Kidney (tissue), 14 donors: ENCODE data around the gene RNF8. TPM values are rescaled to one million over a fixed set of nuclear protein-coding genes. Genes with fewer than 3 reads are reported as not detected.

Experiments used
- DNase-seq, 5 donors: peaks; one replicate each; pipeline ENCODE4 v3.0.0-alpha.2; 2013 to 2020
- FAIRE-seq: peaks from 2 replicates; lab custom pipeline; 2012; peaks lifted over from hg19 to GRCh38; lab: Jason Lieb, UNC
- H3K27ac ChIP-seq, 2 donors: one replicate each; pipeline ENCODE4 v1.7.0; 2013; ENCODE audit warnings: low read depth in 2 of 2, low read length in 2 of 2, inconsistent platforms in 1 of 2
- H3K27me3 ChIP-seq: one replicate; pipeline ENCODE4 v1.7.1; 2013; ENCODE audit warnings: low read length, inconsistent platforms; ENCODE audit not compliant: control insufficient read depth, insufficient read depth
- H3K36me3 ChIP-seq, 3 donors: one replicate each; pipeline versions ENCODE4 v1.7.0 to v1.7.1; 2013; ENCODE audit warnings: low read length in 3 of 3, control low read depth in 1 of 3, inconsistent platforms in 1 of 3; ENCODE audit not compliant: insufficient read depth in 3 of 3, control insufficient read depth in 2 of 3
- H3K4me1 ChIP-seq, 3 donors: one replicate each; pipeline versions ENCODE4 v1.7.0 to v1.7.1; 2013; ENCODE audit warnings: low read length in 3 of 3, inconsistent platforms in 1 of 3, low read depth in 1 of 3; ENCODE audit not compliant: control insufficient read depth in 2 of 3, insufficient read depth in 2 of 3
- H3K4me3 ChIP-seq, 3 donors: one replicate each; pipeline versions ENCODE4 v1.7.0 to v1.8.1; 2013; ENCODE audit warnings: low read length in 3 of 3, control low read depth in 1 of 3, inconsistent platforms in 1 of 3
- H3K9ac ChIP-seq, 3 donors: one replicate each; pipeline versions ENCODE4 v1.7.0 to v1.7.1; 2013; ENCODE audit warnings: low read length in 3 of 3, control low read depth in 1 of 3, inconsistent platforms in 1 of 3
- H3K9me3 ChIP-seq, 3 donors: one replicate each; pipeline versions ENCODE4 v1.7.0 to v1.7.1; 2013; ENCODE audit warnings: low read length in 3 of 3, control low read depth in 1 of 3, inconsistent platforms in 1 of 3; ENCODE audit not compliant: control insufficient read depth in 2 of 3, insufficient read depth in 1 of 3
- CTCF ChIP-seq: IDR thresholded peaks from 3 replicates; pipeline ENCODE4 v1.5.1; 2012; ENCODE audit warnings: mild to moderate bottlenecking, moderate library complexity, borderline replicate concordance; ENCODE audit not compliant: insufficient read depth; ENCODE audit errors: extremely low read depth
- intact Hi-C: fragments of 100-400 bp; cut with DNase I; formaldehyde crosslinking; loops from one replicate; pipeline ENCODE4 v1.11.1; 2022
- polyA plus RNA-seq: library from polyadenylated mRNA; stranded (reverse); fragments of 350-450 nt; fragmentation: Illumina TruSeq; extraction: RNeasy Lipid Tissue Mini Kit (QIAGEN cat#74804); gene quantifications from one replicate; pipeline ENCODE4 v1.2.3, GENCODE V29; 2014; ENCODE audit warnings: low read depth, low replicate concordance; ENCODE audit not compliant: insufficient read depth
- total RNA-seq: library from RNA; stranded (reverse); fragmentation: NEBNext Ultra II Directional; extraction: Animal tissue kit (Norgen Biotek cat#: 25700); gene quantifications from one replicate; pipeline ENCODE4 v1.2.1, GENCODE V29; 2021
- donor health status: control.
- donor health status: control.
- donor health status: control.
- donor health status: control.
- donor health status: control.
- donor health status: DM: yes; HTN: yes; CAD: no.
- donor health status: Normal renal cell carcinoma (clear cell type).

The RNF8 gene
- total and polyA plus RNA-seq, 2 donors from 2014 or later, result 18.4 to 18.5 TPM

DNA sequence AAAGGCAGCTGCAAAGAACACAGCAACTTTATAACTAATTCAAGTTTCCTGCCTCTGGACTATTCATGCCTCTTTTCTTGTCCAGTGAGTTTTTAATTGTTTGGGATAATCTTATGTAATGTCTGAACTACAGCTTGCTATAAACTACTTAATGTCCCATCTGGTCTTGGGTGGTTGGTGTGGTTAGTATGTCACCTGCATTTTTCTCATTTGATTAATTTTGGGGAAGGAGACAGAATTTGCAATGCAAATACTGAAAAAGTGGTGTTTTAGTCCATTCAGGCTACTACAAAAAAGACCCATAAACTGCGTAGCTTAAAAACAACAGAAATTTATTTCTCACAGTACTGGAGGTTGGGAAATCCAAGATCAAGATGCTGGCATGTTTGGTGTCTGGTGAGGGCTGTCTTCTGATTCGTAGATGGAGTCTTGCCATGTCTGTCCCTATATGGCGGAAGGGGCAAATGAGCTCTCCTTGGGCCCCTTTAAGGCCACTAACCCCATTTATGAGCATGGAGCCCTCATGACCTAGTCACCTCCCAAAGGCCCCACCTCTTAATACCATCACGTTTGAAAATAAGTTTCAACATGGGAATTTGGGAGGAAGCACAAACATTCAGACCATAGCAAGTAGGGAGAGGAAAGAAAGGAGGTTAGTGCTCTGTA, 22.4 kb downstream of the RNF8 start:
- FAIRE-seq, result no peak

DNA sequence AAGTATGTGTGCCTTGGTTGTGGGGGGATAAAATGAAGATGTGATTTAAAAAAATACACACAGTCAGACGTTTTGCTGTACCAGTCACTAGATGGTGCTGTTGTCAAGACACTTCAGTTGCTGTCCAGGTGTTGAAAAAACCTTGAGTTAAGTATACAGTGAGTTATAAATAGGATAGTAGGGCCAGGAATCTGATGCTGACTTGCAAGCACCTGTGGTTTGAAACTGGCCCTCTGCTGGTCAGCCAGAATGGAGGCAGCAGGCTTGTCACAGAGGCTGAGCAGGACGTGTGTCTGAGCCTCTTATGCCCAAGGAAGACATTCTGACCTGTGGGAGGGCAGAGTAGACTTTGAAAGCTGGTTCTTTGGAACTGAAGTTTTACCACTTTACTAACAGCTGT, 27.8 kb downstream of the RNF8 start:
- Histone ChIP-seq H3K9ac (no peak overlapping the region), H3K27ac (no peak overlapping the region), H3K27me3 (no peaks in the 10 kb centered on the region), H3K4me1 (no peaks in the 10 kb centered on the region), H3K9me3 (no peaks in the 10 kb centered on the region), H3K36me3 (peaks cover 0 to 4% (median 4%) of the 10 kb centered on the region in 3 donors), H3K4me3 (no peak overlapping the region)
- intact Hi-C loops, result no loop called here
- peak; percentile 20 for TF ChIP-seq CTCF
- DNase-seq (peak in 4 of 5 donors; percentile 45 to 80 (median 62)), FAIRE-seq (no peak)

More for the DNA sequence above, 22.4 kb downstream of the RNF8 start:
- Histone ChIP-seq H3K27ac (no peak overlapping the region), H3K27me3 (no peaks in the 10 kb centered on the region), H3K4me3 (no peak overlapping the region), H3K4me1 (no peaks in the 10 kb centered on the region), H3K9ac (no peak overlapping the region), H3K9me3 (no peaks in the 10 kb centered on the region), H3K36me3 (peaks cover 0 to 11% (median 2%) of the 10 kb centered on the region in 3 donors)
- no peak for TF ChIP-seq CTCF
- no peak for DNase-seq
- intact Hi-C loops, result no loop called here

GRCh38 chr6:37382994-37383765, 29.4 kb downstream of the RNF8 start:
- H3K4me3 ChIP-seq, result no peak overlapping the region
- no peak for TF ChIP-seq CTCF
- H3K9ac ChIP-seq, result no peak overlapping the region
- no peak for FAIRE-seq
- H3K27ac ChIP-seq, result no peak overlapping the region
- intact Hi-C loops, result no loop called here
- H3K4me1 ChIP-seq, result no peaks in the 10 kb centered on the region
- H3K36me3 ChIP-seq, result peaks cover 0 to 4% (median 0%) of the 10 kb centered on the region in 3 donors
- H3K27me3 ChIP-seq, result no peaks in the 10 kb centered on the region
- H3K9me3 ChIP-seq, result no peaks in the 10 kb centered on the region
- DNase-seq, result no peak
